ENCODE measurements around the gene QTRT2. TPM values are rescaled to one million over a fixed set of nuclear protein-coding genes. Genes with fewer than 3 reads are reported as not detected.

The QTRT2 gene
- total RNA-seq, 1 experiment from 2014 or later = 84.1 TPM

GRCh38 chr3:114086356-114086755 is 29.8 kb downstream of the QTRT2 start:
- Histone ChIP-seq H2BK15ac (ENCODE audit: low read depth, low read length) (no peak overlapping the region), H3K9me3 (ENCODE audit: control insufficient read depth, low read depth, low read length) (no peaks in the 10 kb centered on the region), H4K5ac (ENCODE audit: insufficient read length, low read depth, low read length) (no peak overlapping the region), H3K4me2 (ENCODE audit: insufficient read depth, insufficient read length, low read length) (no peak overlapping the region), H3K79me2 (ENCODE audit: insufficient read depth, low read length) (no peaks in the 10 kb centered on the region), H2BK5ac (ENCODE audit: insufficient read length, low read length) (no peak overlapping the region), H3K23ac (ENCODE audit: insufficient read length, low read depth, low read length) (no peak overlapping the region), H3K18ac (ENCODE audit: insufficient read length, low read depth, low read length) (no peak overlapping the region), H3K23me2 (ENCODE audit: insufficient read length, low read depth, low read length, poor library complexity, severe bottlenecking) (no peaks in the 10 kb centered on the region), H4K91ac (ENCODE audit: insufficient read length, low read depth, low read length) (no peak overlapping the region), H2BK12ac (ENCODE audit: insufficient read length, low read depth, low read length) (no peak overlapping the region), H3K27ac (ENCODE audit: insufficient read length, low read depth, low read length) (no peak overlapping the region), H3K27me3 (ENCODE audit: insufficient read depth, low read length) (no peaks in the 10 kb centered on the region; the same call in 1 of the 2 replicates), H4K20me1 (ENCODE audit: control insufficient read depth, insufficient read depth, insufficient read length) (no peaks in the 10 kb centered on the region), H3K9ac (ENCODE audit: extremely low read depth, insufficient read length, low read length) (no peak overlapping the region), H3K56ac (ENCODE audit: insufficient read length, low read depth, low read length) (no peak overlapping the region), H3T11ph (ENCODE audit: low read length) (no peak overlapping the region), H3K14ac (ENCODE audit: insufficient read depth, low read length) (no peak overlapping the region), H3K4ac (ENCODE audit: low read depth, low read length) (no peak overlapping the region), H3K79me1 (ENCODE audit: insufficient read depth, low read depth, low read length, poor library complexity, severe bottlenecking) (no peaks in the 10 kb centered on the region), H2AFZ (ENCODE audit: low read length) (no peak overlapping the region), H3K4me1 (ENCODE audit: insufficient read depth, low read length) (no peaks in the 10 kb centered on the region), H2AK5ac (ENCODE audit: insufficient read length, low read length) (no peak overlapping the region), H2BK20ac (ENCODE audit: low read depth, low read length, poor library complexity, severe bottlenecking) (no peak overlapping the region), H4K8ac (replicated peaks; ENCODE audit: insufficient read length, low read depth, low read length) (no peak overlapping the region), H2BK120ac (ENCODE audit: low read depth, low read length, poor library complexity, severe bottlenecking) (no peak overlapping the region)
- TF ChIP-seq CTCF (conservative IDR thresholded peaks at IDR 0.05) = no peak
- Mint-ChIP-seq H3K27ac (no peak overlapping the region), H3K4me1 (peaks cover 0 to 3% of the 10 kb centered on the region in 2 experiments; a peak in 1 of 4 replicates), H3K9me3 (peaks cover 0 to 2% of the 10 kb centered on the region in 2 experiments; a peak in 2 of 5 replicates), H3K4me3 (no peak overlapping the region), H3K36me3 (ENCODE audit: insufficient read depth in 1 of 3, low read depth in 3 of 3) (peaks cover 45 to 65% (median 59%) of the 10 kb centered on the region in 3 experiments), H3K27me3 (ENCODE audit: low read depth) (no peaks in the 10 kb centered on the region)
- WGBS (ENCODE audit: extremely low coverage, insufficient read length, low lambda C conversion rate) = no CpG with 5 or more reads among the region's 2 CpGs
- DNase-seq = no peak

Data from H9 (cell line).